Stomach (tissue), 9 donors: ENCODE data around the gene CDKN1A. TPM values are rescaled to one million over a fixed set of nuclear protein-coding genes. Genes with fewer than 3 reads are reported as not detected.

Experiments used
- DNase-seq, 2 donors: peaks; one replicate each; pipeline versions ENCODE4 v3.0.0 to v3.0.0-alpha.2; 2013 to 2019
- H3K27ac ChIP-seq, 5 donors: fragments of 200-600 bp in 4 of 5; sonication (generic) in 4 of 5; one replicate each; pipeline ENCODE4 v1.5.1; 2013 to 2019; ENCODE audit warnings: mild to moderate bottlenecking in 1 of 5, moderate library complexity in 1 of 5
- H3K27me3 ChIP-seq, 3 donors: fragments of 200-600 bp; sonication (generic); one replicate each; pipeline ENCODE4 v1.5.1; 2017 to 2019; ENCODE audit warnings: mixed run types in 1 of 3
- H3K36me3 ChIP-seq, 4 donors: fragments of 200-600 bp; sonication (generic); 1 replicate in 3 of 4; 2 replicates in 1 of 4; pipeline ENCODE4 v1.5.1; 2016 to 2019
- H3K4me1 ChIP-seq, 4 donors: fragments of 200-600 bp; sonication (generic); one replicate each; pipeline ENCODE4 v1.5.1; 2016 to 2019
- H3K4me3 ChIP-seq, 4 donors: fragments of 200-600 bp; sonication (generic) in 3 of 4; one replicate each; pipeline ENCODE4 v1.5.1; 2016 to 2019; ENCODE audit warnings: mild to moderate bottlenecking in 1 of 4
- H3K9me3 ChIP-seq, 4 donors: fragments of 200-600 bp; sonication (generic); one replicate each; pipeline ENCODE4 v1.5.1; 2016 to 2019
- CTCF ChIP-seq, 7 experiments: fragments of 450-650 bp in 4 of 7; fragments of 200-600 bp in 3 of 7; sonication (generic) in 3 of 7; IDR thresholded peaks; one replicate each; pipeline ENCODE4 v1.5.1; 2016 to 2019; ENCODE audit warnings: antibody characterized with exemption in 7 of 7, control low read depth in 2 of 7, mild to moderate bottlenecking in 1 of 7
- EP300 ChIP-seq: sonication (generic); formaldehyde crosslinking; IDR thresholded peaks from one replicate; pipeline ENCODE4 v1.6.1; 2017; ENCODE audit warnings: antibody characterized with exemption
- POLR2A ChIP-seq, 4 donors: fragments of 450-650 bp; IDR thresholded peaks; one replicate each; pipeline ENCODE4 v1.6.1; 2016; ENCODE audit warnings: antibody characterized with exemption in 4 of 4, control low read depth in 2 of 4, mild to moderate bottlenecking in 1 of 4, moderate library complexity in 1 of 4
- POLR2AphosphoS5 ChIP-seq, 3 donors: sonication (generic); formaldehyde crosslinking; IDR thresholded peaks; one replicate each; pipeline ENCODE4 v1.6.1; 2016; ENCODE audit warnings: antibody characterized with exemption in 3 of 3
- WGBS, 5 donors: extraction: QIAGEN DNeasy Blood & Tissue Kit in 3 of 5; methylation state at CpG; one replicate each; pipeline versions ENCODE4 v1.1.5 to v1.1.7; 2013 to 2018; 5-methylcytosine and 5-hydroxymethylcytosine counted together
- intact Hi-C: fragments of 100-400 bp; cut with DNase I; formaldehyde crosslinking; loops from one replicate; pipeline ENCODE4 v1.15.1; 2023; ENCODE audit warnings: low total_unique reads
- polyA plus RNA-seq, 3 donors: library from polyadenylated mRNA; stranded (reverse); fragments of 200-250 nt; gene quantifications; one replicate each; pipeline ENCODE4 v1.2.3, GENCODE V29; 2013
- total RNA-seq, 5 donors: library from RNA; depleted of rRNA; stranded (reverse); fragments of >200 nt; gene quantifications; one replicate each; pipeline versions ENCODE4 v1.1.0 to v1.2.3, GENCODE V29; 2014 to 2016
- donor health status: healthy with polysubstance abuse.
- donor health status: Bipolar disorder and iron deficiency.
- donor health status: healthy.

Gene CDKN1A
- total and polyA plus RNA-seq, 8 donors, result 36.5 to 118 (median 61.4) TPM

- peaks cover 20 to 58% (median 45%) of the 10 kb centered on the region in 4 donors for H3K4me1 ChIP-seq
- no peak for TF ChIP-seq POLR2AphosphoS5 (IDR thresholded peaks at IDR 0.05)
- no peak for TF ChIP-seq EP300
- TF ChIP-seq CTCF (IDR thresholded peaks at IDR 0.05), result no peak
- TF ChIP-seq POLR2A (IDR thresholded peaks at IDR 0.05), result no peak
- intact Hi-C loops, result no loop called here
- 90 to 94% (median 92%) methylated on average over 26 to 29 of the region's 29 CpGs for WGBS, 5 donors
- no peak overlapping the region for H3K4me3 ChIP-seq
- no peaks in the 10 kb centered on the region for H3K27me3 ChIP-seq
- no peaks in the 10 kb centered on the region for H3K9me3 ChIP-seq
- peaks cover 40 to 57% (median 50%) of the 10 kb centered on the region in 4 donors for H3K36me3 ChIP-seq
- H3K27ac ChIP-seq, result peak overlapping the region in 3 of 5 donors; percentile 25 to 69 (median 28)
- DNase-seq, result peak in 1 of 2 donors; percentile 67
These were observed 5.3 kb downstream of the CDKN1A start for GRCh38 chr6:36683656-36684446.

GRCh38 chr6:36684447-36684812 lies 5.9 kb downstream of the CDKN1A start:
- DNase-seq, result no peak
- TF ChIP-seq EP300 (no peak), CTCF (IDR thresholded peaks at IDR 0.05) (no peak), POLR2A (IDR thresholded peaks at IDR 0.05) (no peak), POLR2AphosphoS5 (IDR thresholded peaks at IDR 0.05) (peak in 1 of 3 donors; percentile 5)
- no peak overlapping the region for H3K27ac ChIP-seq
- H3K27me3 ChIP-seq, result no peaks in the 10 kb centered on the region
- no peaks in the 10 kb centered on the region for H3K9me3 ChIP-seq
- WGBS, 5 donors, result 89 to 98% (median 94%) methylated on average over 6 of the region's 6 CpGs
- intact Hi-C loops, result no loop called here
- peaks cover 40 to 57% (median 50%) of the 10 kb centered on the region in 4 donors for H3K36me3 ChIP-seq
- no peak overlapping the region for H3K4me3 ChIP-seq
- peaks cover 20 to 58% (median 41%) of the 10 kb centered on the region in 4 donors for H3K4me1 ChIP-seq

- intact Hi-C loops, result loop anchor here (5.0 kb wide), 1 partner anchor 63 kb away; no protein-coding TSS in a partner anchor
- no peak for DNase-seq
- 80 to 84% (median 84%) methylated on average over 20 of the region's 20 CpGs for WGBS, 5 donors
- H3K4me3 ChIP-seq, result peak overlapping the region in 1 of 4 donors; percentile 6
- peaks cover 20 to 58% (median 39%) of the 10 kb centered on the region in 4 donors for H3K4me1 ChIP-seq
- no peak for TF ChIP-seq POLR2AphosphoS5 (IDR thresholded peaks at IDR 0.05)
- no peak for TF ChIP-seq CTCF (IDR thresholded peaks at IDR 0.05)
- TF ChIP-seq EP300, result no peak
- TF ChIP-seq POLR2A (IDR thresholded peaks at IDR 0.05), result no peak
- H3K27ac ChIP-seq, result peak overlapping the region in 1 of 5 donors; percentile 0
- H3K36me3 ChIP-seq, result peaks cover 40 to 57% (median 50%) of the 10 kb centered on the region in 4 donors
- no peaks in the 10 kb centered on the region for H3K27me3 ChIP-seq
- no peaks in the 10 kb centered on the region for H3K9me3 ChIP-seq
These were observed 6.8 kb downstream of the CDKN1A start for GRCh38 chr6:36685166-36685924.

- peak in 1 of 2 donors; percentile 1 for DNase-seq
- no peak for TF ChIP-seq CTCF (IDR thresholded peaks at IDR 0.05)
- no peak for TF ChIP-seq EP300
- no peak for TF ChIP-seq POLR2A (IDR thresholded peaks at IDR 0.05)
- TF ChIP-seq POLR2AphosphoS5 (IDR thresholded peaks at IDR 0.05), result no peak
- H3K4me3 ChIP-seq, result no peak overlapping the region
- 65 to 83% (median 75%) methylated on average over 11 of the region's 11 CpGs for WGBS, 5 donors
- H3K4me1 ChIP-seq, result peaks cover 20 to 52% (median 33%) of the 10 kb centered on the region in 4 donors
- H3K27me3 ChIP-seq, result no peaks in the 10 kb centered on the region
- no peaks in the 10 kb centered on the region for H3K9me3 ChIP-seq
- H3K27ac ChIP-seq, result no peak overlapping the region
- H3K36me3 ChIP-seq, result peaks cover 40 to 57% (median 50%) of the 10 kb centered on the region in 4 donors
- intact Hi-C loops, result loop anchor here (5.0 kb wide), 1 partner anchor 64 kb away; no protein-coding TSS in a partner anchor
These were observed 7.6 kb downstream of the CDKN1A start for GRCh38 chr6:36685926-36686667.
